EH (cell line): ENCODE measurements around the gene GANC.

ENCODE experiments used
- DNase-seq: peaks from one replicate; pipeline ENCODE4 v3.0.0-alpha.2; 2015; ENCODE audit warnings: low read depth

Gene GANC

DNA sequence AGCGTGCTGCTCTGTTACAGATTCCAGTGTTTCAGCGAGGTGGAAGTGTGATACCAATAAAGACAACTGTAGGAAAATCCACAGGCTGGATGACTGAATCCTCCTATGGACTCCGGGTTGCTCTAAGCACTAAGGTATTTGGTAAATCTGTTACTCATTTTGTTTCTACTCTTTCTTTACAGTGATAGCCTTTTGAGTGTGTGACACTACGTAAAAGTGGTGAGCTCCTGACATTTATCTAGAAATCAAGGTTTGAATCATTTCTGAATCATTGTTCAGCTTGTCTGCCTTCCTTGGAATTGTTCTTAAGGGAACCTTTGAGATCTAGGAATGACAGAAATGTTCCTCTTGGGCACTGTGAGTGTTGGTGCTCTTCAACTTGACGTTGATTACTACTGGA lies 75.1 kb downstream of the GANC start:
- DNase-seq = peak; percentile 90

DNA sequence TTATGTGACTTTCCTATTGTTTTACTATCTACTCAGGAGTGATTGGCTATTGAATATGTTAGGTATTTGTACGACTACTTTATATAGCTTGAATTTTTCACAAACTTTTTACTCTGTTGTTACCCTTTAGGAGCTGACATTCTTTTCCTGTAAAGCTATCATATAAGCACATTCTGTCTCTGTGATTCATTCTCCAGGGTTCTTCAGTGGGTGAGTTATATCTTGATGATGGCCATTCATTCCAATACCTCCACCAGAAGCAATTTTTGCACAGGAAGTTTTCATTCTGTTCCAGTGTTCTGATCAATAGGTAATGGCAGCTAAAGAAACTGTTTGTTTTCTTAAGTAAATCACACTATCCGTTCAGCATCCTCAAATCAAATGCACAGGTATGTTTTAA lies 76.2 kb downstream of the GANC start:
- peak; percentile 76 for DNase-seq

DNA sequence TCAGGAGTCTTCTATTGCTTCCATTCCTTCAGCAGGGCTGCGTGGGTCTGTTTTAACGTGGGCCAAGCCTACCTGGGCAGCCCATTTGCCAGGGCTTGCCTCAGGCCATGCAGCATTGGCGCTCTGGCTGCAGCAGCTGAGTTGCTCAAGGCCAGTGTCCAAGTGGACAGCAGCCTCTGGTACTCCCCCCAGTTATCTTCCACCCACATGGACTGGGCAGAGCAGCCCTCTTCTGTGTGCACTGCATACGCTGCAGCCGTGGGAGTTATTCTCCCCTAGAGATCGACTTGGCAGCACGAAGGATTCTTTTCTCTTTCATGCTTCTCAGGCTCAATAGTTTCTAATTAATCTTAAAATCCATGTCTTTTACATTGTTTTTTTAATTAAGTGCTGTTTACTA lies 79.4 kb downstream of the GANC start:
- no peak for DNase-seq

- no peak for DNase-seq
These were observed 80.1 kb downstream of the GANC start for GRCh38 chr15:42353061-42353460.

DNA sequence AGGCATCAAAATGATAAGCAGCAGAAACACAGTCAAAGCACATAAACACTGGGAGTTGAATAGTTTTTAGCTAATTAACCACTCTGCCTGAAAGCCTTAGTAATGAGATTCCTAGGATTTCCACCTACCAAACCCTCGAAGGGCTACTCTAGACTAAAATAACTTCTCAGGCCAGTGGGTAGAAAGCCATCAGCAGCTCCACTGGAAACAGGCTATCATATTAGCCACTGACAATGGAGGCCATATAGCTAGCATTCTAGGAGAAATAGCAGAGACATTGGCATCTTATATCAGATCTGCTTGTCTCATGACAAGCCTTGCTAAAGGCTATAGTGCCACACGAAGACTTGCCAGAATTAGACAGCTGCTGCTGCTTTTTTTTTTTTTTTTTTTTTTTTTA lies 81.8 kb downstream of the GANC start:
- no peak for DNase-seq

GRCh38 chr15:42355291-42355690 lies 82.3 kb downstream of the GANC start:
- no peak for DNase-seq

DNA sequence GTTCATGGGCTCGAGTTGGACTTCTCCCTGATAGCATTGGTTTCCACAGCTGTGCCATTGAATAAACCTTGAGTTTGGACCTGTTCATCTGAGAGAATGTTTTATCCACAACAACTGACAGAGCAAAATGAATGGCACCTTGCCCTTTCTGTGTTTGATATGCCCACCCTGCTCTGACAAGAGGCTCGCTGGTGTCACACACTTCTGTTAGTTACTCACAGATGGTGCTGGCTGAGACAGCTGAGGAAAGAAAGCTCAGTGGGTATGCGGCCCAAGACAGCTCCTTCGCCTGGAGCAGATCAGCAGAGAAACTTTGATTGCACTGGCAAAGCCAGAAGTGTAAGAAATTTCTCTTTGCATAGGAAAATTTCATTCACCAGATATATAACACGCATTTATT lies 83.8 kb downstream of the GANC start:
- DNase-seq = no peak

GRCh38 chr15:42358141-42358540 lies 85.1 kb downstream of the GANC start:
- DNase-seq = no peak

DNA sequence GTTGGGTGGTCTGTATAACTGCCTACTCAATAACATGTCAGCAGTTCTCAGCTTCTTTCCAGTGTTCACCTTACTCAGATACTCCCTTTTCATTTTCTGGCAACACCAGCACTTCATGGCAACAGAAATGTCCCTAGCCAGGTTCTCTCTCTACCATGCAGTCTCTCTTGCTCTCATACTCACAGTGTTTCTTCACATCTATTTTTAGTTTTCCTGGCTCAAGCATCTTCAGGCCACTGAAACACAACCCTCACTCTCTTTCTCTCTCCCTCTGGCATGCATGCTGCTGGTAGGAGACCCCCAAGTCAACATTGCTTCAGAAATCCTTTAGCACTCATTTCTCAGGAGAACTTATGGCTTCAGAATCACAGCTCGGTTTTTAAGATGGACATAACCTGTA lies 86.2 kb downstream of the GANC start, which contains the start of gene CAPN3:
Gene CAPN3, plus strand, starts transcription at position 253 of the 400 bp plus-strand sequence. CDS start 305 bp downstream, outside the sequence.
- DNase-seq = no peak

- no peak for DNase-seq
These were observed 87.0 kb downstream of the GANC start for GRCh38 chr15:42359985-42360384.

GRCh38 chr15:42360535-42361112 lies 87.6 kb downstream of the GANC start:
- DNase-seq = no peak

- no peak for DNase-seq
These were observed 90.5 kb downstream of the GANC start for GRCh38 chr15:42363487-42363886.

GRCh38 chr15:42363942-42364341 lies 90.9 kb downstream of the GANC start:
- DNase-seq = no peak

DNA sequence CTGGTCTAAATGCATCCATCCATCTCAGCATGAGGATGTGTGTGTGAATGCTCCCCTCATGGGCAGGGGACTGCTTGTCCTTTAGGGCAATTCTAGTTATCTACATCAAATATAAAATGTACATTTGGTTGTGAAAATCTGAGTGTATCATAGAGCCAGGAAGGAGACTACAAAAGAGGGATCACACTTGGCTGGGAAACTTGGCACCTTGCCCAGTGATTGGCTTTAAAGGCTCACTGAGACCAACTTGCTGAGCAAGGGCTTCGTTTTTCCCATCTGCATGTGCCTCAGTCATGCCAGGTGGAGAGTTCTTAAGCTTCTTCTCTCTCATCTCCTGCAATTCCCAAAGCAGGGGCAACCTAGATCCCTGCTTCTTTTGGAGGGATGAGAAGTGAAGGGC lies 91.5 kb downstream of the GANC start:
- DNase-seq = peak; percentile 18

GRCh38 chr15:42365921-42366550 lies 93.0 kb downstream of the GANC start:
- no peak for DNase-seq

- DNase-seq = no peak
These were observed 94.0 kb downstream of the GANC start for GRCh38 chr15:42367041-42367440.

DNA sequence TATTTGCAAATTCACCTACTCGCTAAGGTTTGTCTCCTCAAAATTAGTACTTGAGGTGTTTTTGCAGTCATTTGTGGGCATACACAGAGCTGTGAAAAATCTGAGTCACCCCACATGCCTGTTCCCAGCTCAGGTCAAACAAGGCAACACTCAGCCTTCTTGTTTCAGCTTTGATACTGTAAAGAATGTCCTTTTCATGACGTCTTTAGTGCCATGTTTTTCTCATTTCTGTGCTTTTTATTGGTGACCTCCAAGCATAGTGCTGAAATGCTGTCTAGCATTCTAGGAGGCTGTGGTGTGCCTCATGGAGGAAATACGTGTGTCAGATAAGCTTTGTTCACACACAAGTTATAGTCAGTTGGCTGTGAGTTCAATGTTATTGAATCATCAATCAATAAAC lies 95.1 kb downstream of the GANC start:
- DNase-seq = peak; percentile 60

- peak; percentile 50 for DNase-seq
These were observed 98.1 kb downstream of the GANC start for GRCh38 chr15:42371096-42371495.

DNA sequence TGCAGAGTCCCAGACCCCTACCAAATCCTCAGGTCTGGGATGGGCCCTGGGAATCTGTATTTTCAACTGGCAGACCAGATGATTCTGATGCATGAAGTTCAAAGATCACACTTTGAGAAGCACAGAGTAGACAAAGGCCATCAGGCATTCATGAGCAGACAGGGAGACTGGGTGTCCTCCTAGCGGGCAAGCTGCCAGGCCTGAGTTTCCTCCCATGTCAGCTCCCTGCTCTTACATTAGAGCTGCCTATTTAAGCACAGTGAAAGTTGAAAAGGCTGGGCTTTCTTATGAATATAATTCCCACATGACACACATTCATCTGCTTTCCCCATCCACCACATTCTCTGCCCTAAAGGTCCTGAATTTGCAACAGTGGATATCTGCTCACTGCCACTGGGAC lies 100.3 kb downstream of the GANC start:
- DNase-seq = peak; percentile 32

DNA sequence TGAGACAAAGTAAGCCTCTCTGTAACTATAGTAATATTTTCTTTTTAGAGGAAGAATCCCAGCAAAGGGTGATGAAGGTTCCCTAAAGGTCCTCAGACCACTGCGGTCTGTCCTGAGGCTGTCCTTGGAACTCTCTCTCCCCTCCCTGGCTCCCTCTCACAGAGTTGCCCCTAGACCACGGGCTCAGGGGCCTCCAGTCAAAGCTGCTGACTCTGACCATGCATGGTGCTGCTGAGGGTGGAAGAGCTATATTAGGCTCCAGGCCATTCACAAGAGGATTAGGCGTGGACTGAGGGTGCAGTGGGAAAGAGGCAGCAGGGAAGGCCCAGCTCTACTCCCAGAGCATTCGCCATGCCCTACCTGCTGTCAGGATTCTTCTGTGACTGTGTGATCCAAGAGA lies 100.9 kb downstream of the GANC start:
- no peak for DNase-seq

DNA sequence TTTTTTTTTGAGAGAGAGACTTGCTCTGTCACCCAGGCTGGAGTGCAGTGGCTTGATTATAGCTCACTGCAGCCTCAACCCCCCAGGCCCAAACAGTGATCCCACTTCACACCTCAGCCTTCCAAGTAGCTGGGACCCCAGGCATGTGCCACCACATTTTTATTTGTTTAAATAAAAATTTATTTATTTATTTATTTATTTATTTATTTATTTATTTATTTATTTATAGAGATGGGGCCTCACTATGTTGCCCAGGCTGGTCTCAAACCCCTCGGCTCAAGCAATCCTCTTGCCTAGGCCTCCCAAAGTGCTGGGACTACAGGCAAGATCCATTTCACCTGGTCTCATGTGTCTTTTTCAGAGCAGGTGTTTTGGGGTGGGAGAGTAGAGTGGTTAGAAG lies 101.8 kb downstream of the GANC start:
- no peak for DNase-seq

GRCh38 chr15:42375252-42375651 lies 102.3 kb downstream of the GANC start:
- no peak for DNase-seq

GRCh38 chr15:42375941-42376340 lies 102.9 kb downstream of the GANC start:
- no peak for DNase-seq

GRCh38 chr15:42378011-42378410 lies 105.0 kb downstream of the GANC start:
- no peak for DNase-seq
